Motor neuron (in vitro differentiated cells): ENCODE measurements around the gene OR6C4. TPM values are rescaled to one million over a fixed set of nuclear protein-coding genes. Genes with fewer than 3 reads are reported as not detected.

Experiments
- total RNA-seq, 8 experiments: library from RNA; unstranded; fragments of 300-600 nt; gene quantifications; 2 replicates each; pipeline versions ENCODE4 v1.2.3 to v1.2.4, GENCODE V29; 2022

The OR6C4 gene
- total RNA-seq, 8 experiments from 2014 or later, result 0.10 to 0.28 (median 0.21) TPM; not detected in 5

Other genes starting within 250 kb of the OR6C4 start
- gene OR6C1, start 235.3 kb upstream of the OR6C4 start, total RNA-seq, result under 1 TPM in 2 of 8 experiments, not detected in 6; 0.09 to 0.28 TPM
- gene OR6C3, start 218.9 kb upstream of the OR6C4 start, total RNA-seq, result under 1 TPM in 2 of 8 experiments, not detected in 6; 0.46 to 0.52 TPM
- under 1 TPM in 5 of 8 experiments, not detected in 3; 0.05 to 0.49 (median 0.21) TPM for gene OR6C75, start 186.6 kb upstream of the OR6C4 start, total RNA-seq
- gene OR6C65, start 149.1 kb upstream of the OR6C4 start, total RNA-seq, result not detected
- gene OR6C76, start 123.3 kb upstream of the OR6C4 start, total RNA-seq, result under 1 TPM in 1 of 8 experiments, not detected in 7; 0.33 TPM
- gene OR6C2, start 105.5 kb upstream of the OR6C4 start, total RNA-seq, result under 1 TPM in 2 of 8 experiments, not detected in 6; 0.20 to 0.38 TPM
- under 1 TPM in 1 of 8 experiments, not detected in 7; 0.33 TPM for gene OR6C70, start 79.5 kb upstream of the OR6C4 start, total RNA-seq
- not detected for gene OR6C68, start 57.2 kb upstream of the OR6C4 start, total RNA-seq
- under 1 TPM in 1 of 8 experiments, not detected in 7; 0.28 TPM for gene OR2AP1, start 22.9 kb downstream of the OR6C4 start, total RNA-seq
- 1 to 10 TPM in 1 of 8 experiments, under 1 TPM in 2, not detected in 5; 0.25 to 1.1 (median 0.45) TPM for gene OR10P1, start 87.3 kb downstream of the OR6C4 start, total RNA-seq
- gene ITGA7, start 158.3 kb downstream of the OR6C4 start, total RNA-seq, result 10 to 100 TPM in 5 of 8 experiments, 1 to 10 TPM in 2, under 1 TPM in 1; 0.92 to 26.2 (median 12.3) TPM
- gene BLOC1S1, start 166.4 kb downstream of the OR6C4 start, total RNA-seq, result 100 to 1,000 TPM in 5 of 8 experiments, 10 to 100 TPM in 3; 65.7 to 166 (median 109) TPM
- gene RDH5, start 170.8 kb downstream of the OR6C4 start, total RNA-seq, result 10 to 100 TPM in 1 of 8 experiments, 1 to 10 TPM in 7; 1.4 to 23.6 (median 3.6) TPM
- 1,000 to 10,000 TPM in 1 of 8 experiments, 100 to 1,000 TPM in 7; 313 to 1,570 (median 525) TPM for gene CD63, start 179.4 kb downstream of the OR6C4 start, total RNA-seq
- 10 to 100 TPM in 4 of 8 experiments, 1 to 10 TPM in 4; 3.6 to 35.9 (median 9.1) TPM for gene GDF11, start 193.5 kb downstream of the OR6C4 start, total RNA-seq